ENCODE results near the gene ETFA. TPM values are rescaled to one million over a fixed set of nuclear protein-coding genes. Genes with fewer than 3 reads are reported as not detected.
A peak's percentile ranks its signal among the peaks of the same experiment; 100 is the strongest.

The ETFA gene
- total RNA-seq, 1 donor from 2014 or later: 81.2 TPM

GRCh38 chr15:76187163-76187562, 124.1 kb downstream of the ETFA start:
- DNase-seq (no peak), ATAC-seq (no peak)
- intact Hi-C loops (cut with DNase I): no loop called here
- Histone ChIP-seq H3K27ac (no peak overlapping the region), H3K36me3 (no peaks in the 10 kb centered on the region), H3K4me1 (peaks cover 16% of the 10 kb centered on the region), H3K27me3 (ENCODE audit: low read depth) (peaks cover 11% of the 10 kb centered on the region), H3K9me3 (no peaks in the 10 kb centered on the region), H3K4me3 (no peak overlapping the region)
- TF ChIP-seq CTCF (IDR thresholded peaks at IDR 0.05): no peak

- intact Hi-C loops (cut with DNase I): no loop called here
- H3K9me3 ChIP-seq: no peaks in the 10 kb centered on the region
- no peak overlapping the region for H3K4me3 ChIP-seq
- H3K4me1 ChIP-seq: peaks cover 6% of the 10 kb centered on the region
- ATAC-seq (peak; percentile 61 to 67), DNase-seq (no peak)
- H3K36me3 ChIP-seq: no peaks in the 10 kb centered on the region
- no peak overlapping the region for H3K27ac ChIP-seq
- no peaks in the 10 kb centered on the region for H3K27me3 ChIP-seq (ENCODE audit: low read depth)
- TF ChIP-seq CTCF (IDR thresholded peaks at IDR 0.05): peak; percentile 38
Observed at GRCh38 chr15:76185716-76186115, 125.6 kb downstream of the ETFA start.

GRCh38 chr15:76184650-76185035, 126.6 kb downstream of the ETFA start:
- intact Hi-C loops (cut with DNase I): no loop called here
- no peak for DNase-seq
- no peaks in the 10 kb centered on the region for H3K36me3 ChIP-seq
- TF ChIP-seq CTCF (IDR thresholded peaks at IDR 0.05): no peak
- no peaks in the 10 kb centered on the region for H3K9me3 ChIP-seq
- H3K27ac ChIP-seq: no peak overlapping the region
- H3K4me3 ChIP-seq: no peak overlapping the region
- no peaks in the 10 kb centered on the region for H3K27me3 ChIP-seq (ENCODE audit: low read depth)
- no peaks in the 10 kb centered on the region for H3K4me1 ChIP-seq
- ATAC-seq: no peak

- no peak for TF ChIP-seq CTCF (IDR thresholded peaks at IDR 0.05)
Observed at GRCh38 chr15:76183930-76184649, 127.2 kb downstream of the ETFA start.

GRCh38 chr15:76181705-76182107, 129.6 kb downstream of the ETFA start:
- Histone ChIP-seq H3K27ac (no peak overlapping the region), H3K4me1 (no peaks in the 10 kb centered on the region), H3K4me3 (no peak overlapping the region), H3K27me3 (ENCODE audit: low read depth) (peaks cover 5% of the 10 kb centered on the region), H3K9me3 (no peaks in the 10 kb centered on the region), H3K36me3 (no peaks in the 10 kb centered on the region)
- no peak for ATAC-seq
- intact Hi-C loops (cut with DNase I): no loop called here
- TF ChIP-seq CTCF (IDR thresholded peaks at IDR 0.05): no peak
- no peak for DNase-seq

More at GRCh38 chr15:76183930-76184649, 127.2 kb downstream of the ETFA start:
- Histone ChIP-seq H3K9me3 (no peaks in the 10 kb centered on the region), H3K4me1 (no peaks in the 10 kb centered on the region), H3K4me3 (no peak overlapping the region), H3K27ac (no peak overlapping the region), H3K27me3 (ENCODE audit: low read depth) (no peaks in the 10 kb centered on the region), H3K36me3 (no peaks in the 10 kb centered on the region)
- no peak for DNase-seq
- intact Hi-C loops (cut with DNase I): no loop called here
- no peak for ATAC-seq

Data from lower lobe of right lung (tissue), 2 donors.